WERI-Rb-1 (cell line): ENCODE measurements around the gene ERGIC3.

Experiments
- DNase-seq: peaks from one replicate; pipeline ENCODE4 v3.0.0-alpha.2; 2020
- H3K27ac ChIP-seq: fragments of 250-450 bp; sonication (Bioruptor Pico); 2 replicates; pipeline ENCODE4 v1.5.1; 2020; ENCODE audit warnings: mild to moderate bottlenecking, moderate library complexity
- H3K27me3 ChIP-seq: fragments of 250-450 bp; sonication (Bioruptor Pico); 2 replicates; pipeline ENCODE4 v1.5.1; 2021; ENCODE audit warnings: mild to moderate bottlenecking, low read depth, moderate library complexity; ENCODE audit not compliant: insufficient read depth, severe bottlenecking
- H3K36me3 ChIP-seq: fragments of 250-450 bp; sonication (Bioruptor Pico); 2 replicates; pipeline ENCODE4 v1.5.1; 2020; ENCODE audit warnings: mild to moderate bottlenecking, moderate library complexity
- H3K4me3 ChIP-seq: 2 replicates; pipeline ENCODE4 v1.5.1; 2011; ENCODE audit warnings: low read depth, mild to moderate bottlenecking, control low read depth, low read length
- H3K9me3 ChIP-seq: fragments of 250-450 bp; sonication (Bioruptor Pico); 2 replicates; pipeline ENCODE4 v1.5.1; 2021; ENCODE audit warnings: mild to moderate bottlenecking, moderate library complexity; ENCODE audit not compliant: severe bottlenecking
- CTCF ChIP-seq: IDR thresholded peaks from 2 replicates; pipeline ENCODE4 v1.5.1; 2011; ENCODE audit warnings: low read depth, mild to moderate bottlenecking, control low read depth, inconsistent platforms, low read length

ERGIC3 gene

GRCh38 chr20:35499271-35499670, 42.6 kb upstream of the ERGIC3 start:
- no peak for TF ChIP-seq CTCF
- peaks cover 88% of the 10 kb centered on the region for H3K36me3 ChIP-seq
- H3K27me3 ChIP-seq, result no peaks in the 10 kb centered on the region
- no peak overlapping the region for H3K27ac ChIP-seq
- H3K4me3 ChIP-seq, result no peak overlapping the region
- DNase-seq, result no peak
- H3K9me3 ChIP-seq, result no peaks in the 10 kb centered on the region

DNA sequence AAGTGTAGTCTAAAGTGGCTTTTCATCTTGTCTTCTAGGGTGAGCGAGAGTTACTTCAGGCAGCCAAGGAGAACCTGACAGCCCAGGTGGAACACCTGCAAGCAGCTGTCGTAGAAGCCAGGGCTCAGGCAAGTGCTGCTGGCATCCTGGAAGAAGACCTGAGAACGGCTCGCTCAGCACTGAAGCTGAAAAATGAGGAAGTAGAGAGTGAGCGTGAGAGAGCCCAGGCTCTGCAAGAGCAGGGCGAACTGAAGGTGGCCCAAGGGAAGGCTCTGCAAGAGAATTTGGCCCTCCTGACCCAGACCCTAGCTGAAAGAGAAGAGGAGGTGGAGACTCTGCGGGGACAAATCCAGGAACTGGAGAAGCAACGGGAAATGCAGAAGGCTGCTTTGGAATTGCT, 39.5 kb upstream of the ERGIC3 start:
- no peak for TF ChIP-seq CTCF
- no peak overlapping the region for H3K4me3 ChIP-seq
- peaks cover 83% of the 10 kb centered on the region for H3K36me3 ChIP-seq
- no peak for DNase-seq
- H3K27me3 ChIP-seq, result no peaks in the 10 kb centered on the region
- H3K27ac ChIP-seq, result no peak overlapping the region
- H3K9me3 ChIP-seq, result no peaks in the 10 kb centered on the region

DNA sequence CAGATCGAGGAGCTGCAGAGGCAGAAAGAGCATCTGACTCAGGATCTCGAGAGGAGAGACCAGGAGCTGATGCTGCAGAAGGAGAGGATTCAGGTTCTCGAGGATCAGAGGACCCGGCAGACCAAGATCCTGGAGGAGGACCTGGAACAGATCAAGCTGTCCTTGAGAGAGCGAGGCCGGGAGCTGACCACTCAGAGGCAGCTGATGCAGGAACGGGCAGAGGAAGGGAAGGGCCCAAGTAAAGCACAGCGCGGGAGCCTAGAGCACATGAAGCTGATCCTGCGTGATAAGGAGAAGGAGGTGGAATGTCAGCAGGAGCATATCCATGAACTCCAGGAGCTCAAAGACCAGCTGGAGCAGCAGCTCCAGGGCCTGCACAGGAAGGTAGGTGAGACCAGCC, 38.6 kb upstream of the ERGIC3 start:
- no peak overlapping the region for H3K27ac ChIP-seq
- H3K27me3 ChIP-seq, result no peaks in the 10 kb centered on the region
- peaks cover 73% of the 10 kb centered on the region for H3K36me3 ChIP-seq
- no peaks in the 10 kb centered on the region for H3K9me3 ChIP-seq
- no peak for DNase-seq
- H3K4me3 ChIP-seq, result no peak overlapping the region
- TF ChIP-seq CTCF, result no peak

- Histone ChIP-seq H3K27me3 (no peaks in the 10 kb centered on the region), H3K9me3 (no peaks in the 10 kb centered on the region), H3K36me3 (peaks cover 66% of the 10 kb centered on the region), H3K4me3 (no peak overlapping the region), H3K27ac (no peak overlapping the region)
- DNase-seq, result no peak
- no peak for TF ChIP-seq CTCF
These were observed 37.9 kb upstream of the ERGIC3 start for GRCh38 chr20:35503841-35504561.

DNA sequence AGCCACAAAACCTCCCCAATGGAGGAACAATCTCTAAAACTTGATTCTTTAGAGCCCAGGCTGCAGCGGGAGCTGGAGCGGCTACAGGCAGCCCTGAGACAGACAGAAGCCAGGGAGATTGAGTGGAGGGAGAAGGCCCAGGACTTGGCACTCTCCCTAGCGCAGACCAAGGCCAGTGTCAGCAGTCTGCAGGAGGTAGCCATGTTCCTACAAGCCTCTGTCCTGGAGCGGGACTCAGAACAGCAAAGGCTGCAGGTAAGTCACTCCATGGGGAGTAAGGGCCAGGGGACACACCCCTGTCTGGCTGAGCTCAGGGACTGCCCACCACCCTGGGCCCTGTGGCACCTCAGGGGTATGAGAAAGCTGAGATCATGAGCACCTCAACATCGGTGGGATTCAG, 37.1 kb upstream of the ERGIC3 start:
- no peak overlapping the region for H3K27ac ChIP-seq
- no peak for TF ChIP-seq CTCF
- H3K36me3 ChIP-seq, result peaks cover 65% of the 10 kb centered on the region
- no peak for DNase-seq
- H3K9me3 ChIP-seq, result no peaks in the 10 kb centered on the region
- H3K27me3 ChIP-seq, result no peaks in the 10 kb centered on the region
- H3K4me3 ChIP-seq, result no peak overlapping the region

DNA sequence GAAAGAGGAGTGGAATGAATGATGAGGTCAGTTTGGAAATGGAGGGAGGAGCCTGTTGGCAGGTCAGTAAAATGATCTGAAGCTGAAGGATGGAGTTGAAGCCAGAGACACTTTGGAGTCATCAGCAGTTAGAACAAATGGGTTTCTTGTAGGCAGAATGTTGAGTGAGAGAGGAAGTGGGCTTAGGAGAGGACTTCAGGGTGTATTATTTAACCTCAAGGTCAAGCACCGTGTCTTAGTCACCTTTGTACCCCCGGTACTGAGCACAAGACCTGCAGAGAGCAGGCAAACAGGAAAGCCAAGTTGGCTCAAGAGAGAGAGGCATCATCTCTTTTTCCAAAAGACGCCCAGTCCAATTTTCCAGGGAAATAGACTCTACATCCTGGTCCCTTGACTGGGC, 35.7 kb upstream of the ERGIC3 start:
- TF ChIP-seq CTCF, result no peak
- no peaks in the 10 kb centered on the region for H3K9me3 ChIP-seq
- H3K36me3 ChIP-seq, result peaks cover 68% of the 10 kb centered on the region
- H3K4me3 ChIP-seq, result no peak overlapping the region
- no peaks in the 10 kb centered on the region for H3K27me3 ChIP-seq
- no peak for DNase-seq
- H3K27ac ChIP-seq, result no peak overlapping the region
